Measurements from ENCODE around the gene MROH2B.

MROH2B gene

GRCh38 chr5:40962207-40962955, 108.8 kb downstream of the MROH2B start:
- no peak for DNase-seq

GRCh38 chr5:40960037-40960436, 111.1 kb downstream of the MROH2B start:
- DNase-seq = no peak

GRCh38 chr5:40958811-40959210, 112.3 kb downstream of the MROH2B start:
- DNase-seq = no peak

- DNase-seq = no peak
These were observed 114.1 kb downstream of the MROH2B start for GRCh38 chr5:40957048-40957447.

GRCh38 chr5:40955313-40955712, 115.8 kb downstream of the MROH2B start:
- no peak for DNase-seq
